ENCODE data around the gene PMPCA.
"Not testable (repeated sequence)": the region's sequence is repeated elsewhere in the genome, so short reads cannot be mapped to it uniquely, and the experiment has no call there.

Gene PMPCA

GRCh38 chr9:136394312-136395019, 16.0 kb upstream of the PMPCA start:
- DNase-seq, result no peak

DNA sequence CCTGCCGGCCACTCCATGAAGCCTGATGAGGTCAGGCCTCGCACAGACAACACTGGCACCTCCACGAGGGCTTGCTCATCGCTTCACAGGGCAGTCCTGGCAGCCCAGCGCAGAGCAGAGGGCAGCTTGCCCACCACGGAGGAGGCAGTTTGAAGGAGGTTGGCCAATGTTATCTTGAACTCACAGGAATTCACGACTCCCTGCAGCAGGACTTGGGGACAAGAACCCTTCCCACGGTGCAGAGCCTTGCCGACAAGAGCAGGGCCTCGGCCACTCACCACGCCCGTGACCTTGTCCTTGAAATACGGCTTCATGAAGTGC, 15.5 kb upstream of the PMPCA start:
- DNase-seq, result no peak

GRCh38 chr9:136395345-136396218, 14.9 kb upstream of the PMPCA start:
- DNase-seq, result no peak

DNA sequence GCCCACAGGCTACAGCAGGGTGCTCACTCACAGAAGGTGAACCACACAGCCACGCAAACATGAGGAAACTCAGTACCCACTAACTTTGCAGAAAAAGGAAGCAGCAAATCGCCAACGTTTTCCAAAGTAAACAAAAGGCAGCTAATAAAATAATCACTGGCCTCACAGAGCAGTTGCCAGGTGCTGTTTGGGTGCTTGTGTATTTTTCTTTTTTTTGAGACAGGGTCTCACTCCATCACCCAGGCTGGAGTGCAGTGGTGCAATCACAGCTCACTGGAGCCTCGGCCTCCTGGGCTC, 14.3 kb upstream of the PMPCA start:
- no peak for DNase-seq

- no peak for DNase-seq
These were observed 12.8 kb upstream of the PMPCA start for GRCh38 chr9:136397643-136398042.

GRCh38 chr9:136398286-136398685, 12.2 kb upstream of the PMPCA start:
- no peak for DNase-seq

- no peak for DNase-seq
These were observed 11.1 kb upstream of the PMPCA start for GRCh38 chr9:136399176-136400037.

GRCh38 chr9:136400038-136400834, 10.2 kb upstream of the PMPCA start, which contains the start of gene SNAPC4:
SNAPC4 (minus strand) TSS chr9:136400170; CDS start chr9:136398428, 1,742 bp downstream.
- DNase-seq, result peak; percentile 71

DNA sequence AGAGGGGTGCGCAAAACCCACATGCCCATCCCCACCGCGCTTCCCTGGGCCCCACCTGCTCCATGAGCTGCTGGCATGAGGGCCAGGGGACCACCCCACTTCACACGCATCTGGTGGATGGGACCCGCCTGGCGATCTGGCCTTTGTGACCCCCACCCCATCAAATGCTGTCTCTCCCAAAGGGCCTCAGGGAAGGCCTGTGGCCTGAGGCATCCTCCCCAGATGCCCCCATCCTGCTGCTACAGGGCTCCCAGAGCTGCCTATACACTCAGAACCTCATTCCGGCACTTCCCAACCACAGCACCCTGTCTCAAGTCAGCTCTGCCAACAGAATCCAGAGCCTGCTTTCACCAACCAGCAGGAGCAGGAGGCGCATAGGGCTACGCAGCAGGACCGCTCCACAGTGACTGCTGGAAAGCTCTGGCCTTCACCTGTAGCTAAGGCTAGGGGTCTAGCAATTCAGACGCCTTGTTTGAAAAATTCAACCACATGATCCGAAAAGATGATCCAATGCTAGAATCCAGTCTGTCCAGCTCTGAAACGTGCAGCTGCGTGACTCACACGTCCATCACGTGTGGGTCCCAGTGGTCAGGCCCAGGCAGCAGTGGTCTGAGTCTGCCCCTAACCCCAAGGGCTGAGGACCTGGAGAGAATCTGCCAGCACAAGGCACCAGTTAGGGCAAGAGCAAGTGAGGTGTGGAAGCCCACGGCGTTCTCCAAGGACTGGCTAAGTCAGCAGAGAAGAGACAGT, 9.1 kb upstream of the PMPCA start:
- no peak for DNase-seq

- DNase-seq, result no peak
These were observed 8.4 kb upstream of the PMPCA start for GRCh38 chr9:136402067-136402466.

- DNase-seq, result no peak
These were observed 6.9 kb upstream of the PMPCA start for GRCh38 chr9:136403538-136403914.

DNA sequence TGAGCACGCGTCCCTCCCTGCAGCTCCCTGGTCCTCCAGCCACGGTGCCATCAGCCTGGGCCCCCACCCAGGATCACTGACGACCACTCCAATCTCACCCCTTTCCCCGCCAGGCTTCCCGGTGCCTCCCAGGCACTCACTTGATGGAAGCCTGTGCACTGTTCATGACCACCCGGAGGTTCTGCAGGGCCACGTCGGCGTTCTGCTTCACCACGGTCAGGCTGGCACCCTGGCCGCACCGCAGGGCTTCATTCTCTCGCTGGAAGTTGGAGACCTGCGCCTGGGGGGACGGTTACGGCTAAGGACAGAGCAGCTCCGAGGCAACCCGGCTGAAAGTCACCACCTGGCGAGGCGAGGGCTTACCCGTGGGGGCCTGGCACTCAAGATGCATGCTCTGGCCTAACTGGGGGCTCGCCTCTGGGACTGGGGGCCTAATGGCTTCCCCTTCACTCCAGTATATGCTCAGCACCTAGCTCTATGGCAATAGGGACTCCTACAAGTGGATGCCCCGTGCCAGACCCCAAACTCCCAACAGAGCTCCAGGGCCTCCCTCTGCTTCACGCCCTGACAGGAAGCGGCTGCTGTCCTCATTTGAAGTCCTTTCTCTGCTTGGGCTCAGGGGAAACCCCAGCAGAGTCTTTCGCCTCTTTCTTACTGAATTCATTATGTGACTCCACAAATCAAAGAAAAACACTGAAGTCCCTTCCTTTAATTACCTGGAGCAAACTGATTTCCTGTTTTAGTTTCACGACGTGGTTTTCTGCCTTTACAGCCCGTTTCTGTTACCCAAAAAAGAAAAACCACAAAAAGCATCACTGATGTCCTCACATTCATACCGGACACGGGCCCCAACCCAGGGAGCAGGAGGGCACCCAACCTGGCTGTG, 6.3 kb upstream of the PMPCA start:
- DNase-seq, result no peak

DNA sequence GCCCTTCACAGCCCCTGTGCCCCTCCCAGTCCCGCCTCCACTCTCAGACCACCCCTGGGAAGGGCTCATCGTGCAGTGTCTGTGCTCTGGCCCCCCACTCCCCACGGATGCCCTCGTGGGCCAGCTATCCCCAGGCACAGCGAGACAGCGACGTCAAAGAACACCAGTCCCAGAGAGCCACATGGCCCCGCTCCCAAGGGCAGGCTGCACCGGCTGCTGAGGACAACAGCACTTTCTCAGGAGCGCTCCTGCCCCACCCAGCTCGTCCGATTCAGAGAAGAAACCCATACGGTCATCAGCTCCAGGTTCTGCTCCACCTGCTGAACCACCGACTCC, 5.7 kb upstream of the PMPCA start:
- no peak for DNase-seq

- DNase-seq, result no peak
These were observed 5.0 kb upstream of the PMPCA start for GRCh38 chr9:136405481-136405880.

GRCh38 chr9:136405904-136406303, 4.6 kb upstream of the PMPCA start:
- DNase-seq, result not testable (repeated sequence)

GRCh38 chr9:136407061-136407460, 3.4 kb upstream of the PMPCA start:
- not testable (repeated sequence) for DNase-seq

GRCh38 chr9:136407911-136408310, 2.5 kb upstream of the PMPCA start:
- no peak for DNase-seq

- DNase-seq, result no peak
These were observed 652 bp upstream of the PMPCA start for GRCh38 chr9:136409557-136410455.

- no peak for DNase-seq
These were observed 920 bp downstream of the PMPCA start for GRCh38 chr9:136411378-136411777.

GRCh38 chr9:136412962-136413361, 2.5 kb downstream of the PMPCA start:
- no peak for DNase-seq
